Stimulated activated CD8-positive, alpha-beta memory T cell treated with anti-CD3 and anti-CD28 coated beads, Interleukin-15, amount 100 ng/mL, for 4 hours (primary cell): Measurements from ENCODE around the gene BUD23.
"Not testable (repeated sequence)": the region's sequence is repeated elsewhere in the genome, so short reads cannot be mapped to it uniquely, and the experiment has no call there.

ENCODE experiments used
- DNase-seq, 2 donors: peaks; one replicate each; pipeline ENCODE4 v3.0.0-alpha.2; 2020; ENCODE audit warnings: low read depth in 2 of 2

BUD23 gene

GRCh38 chr7:73718905-73719805, 35.8 kb downstream of the BUD23 start, which contains the start of gene STX1A:
TSS of gene STX1A (minus strand) at chr7:73719669. CDS start at chr7:73719631, 38 bp downstream.
- peak; percentile 44 to 62 for DNase-seq

DNA sequence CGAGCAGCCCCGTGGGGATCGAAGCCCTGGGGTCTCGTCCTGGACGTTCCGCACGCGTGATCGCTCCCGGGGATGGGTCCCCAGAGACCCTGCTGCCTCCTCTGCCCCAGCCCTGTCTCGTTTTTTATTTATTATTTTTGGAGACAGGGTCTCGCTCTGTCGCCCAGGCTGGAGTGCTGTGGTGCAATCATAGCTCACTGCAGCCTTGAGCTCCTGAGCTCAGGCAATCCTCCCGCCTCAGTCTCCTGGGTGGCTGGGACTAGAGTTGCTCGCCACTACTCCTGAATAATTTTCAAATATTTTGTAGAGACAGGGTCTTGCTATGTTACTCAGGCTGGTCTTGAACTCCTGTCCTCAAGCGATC, 36.4 kb downstream of the BUD23 start:
- no peak for DNase-seq

DNA sequence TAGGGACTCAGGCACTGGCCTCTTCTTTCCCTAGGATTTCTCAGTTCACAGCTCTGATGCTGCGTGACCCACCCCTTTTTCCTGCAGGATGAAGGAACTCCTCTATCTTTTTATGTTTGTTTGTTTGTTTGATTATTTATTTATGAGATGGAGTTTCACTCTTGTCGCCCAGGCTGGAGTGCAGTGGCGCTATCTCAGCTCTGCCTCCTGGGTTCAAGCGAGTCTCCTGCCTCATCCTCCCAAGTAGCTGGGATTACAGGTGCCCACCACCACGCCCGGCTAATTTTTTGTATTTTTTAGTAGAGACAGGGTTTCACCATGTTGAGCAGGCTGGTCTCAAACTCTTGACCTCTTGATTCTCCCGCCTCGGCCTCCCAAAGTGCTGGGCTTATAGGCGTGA, 37.0 kb downstream of the BUD23 start:
- DNase-seq: not testable (repeated sequence)

DNA sequence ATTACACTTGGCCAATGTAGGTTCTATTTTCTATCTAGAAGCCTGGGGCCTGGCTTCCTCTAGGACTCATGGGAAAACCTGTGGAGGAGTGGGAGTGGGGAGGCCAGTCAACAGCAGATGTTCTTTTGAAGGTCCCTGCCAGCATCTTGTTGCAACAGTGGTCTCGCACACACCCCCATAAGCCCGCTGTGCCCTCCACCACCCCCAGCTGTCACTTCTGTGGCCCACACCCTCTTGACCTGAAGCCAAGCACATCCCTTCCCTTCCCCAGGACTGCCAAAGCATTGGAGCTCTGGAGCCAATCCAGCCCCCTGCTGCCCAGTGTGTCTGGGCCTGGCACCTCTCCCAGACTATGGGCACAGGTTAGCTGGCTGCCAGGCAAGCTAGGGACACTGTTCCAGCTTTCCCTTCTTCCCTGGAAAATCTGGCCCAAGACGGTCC, 38.0 kb downstream of the BUD23 start:
- no peak for DNase-seq

DNA sequence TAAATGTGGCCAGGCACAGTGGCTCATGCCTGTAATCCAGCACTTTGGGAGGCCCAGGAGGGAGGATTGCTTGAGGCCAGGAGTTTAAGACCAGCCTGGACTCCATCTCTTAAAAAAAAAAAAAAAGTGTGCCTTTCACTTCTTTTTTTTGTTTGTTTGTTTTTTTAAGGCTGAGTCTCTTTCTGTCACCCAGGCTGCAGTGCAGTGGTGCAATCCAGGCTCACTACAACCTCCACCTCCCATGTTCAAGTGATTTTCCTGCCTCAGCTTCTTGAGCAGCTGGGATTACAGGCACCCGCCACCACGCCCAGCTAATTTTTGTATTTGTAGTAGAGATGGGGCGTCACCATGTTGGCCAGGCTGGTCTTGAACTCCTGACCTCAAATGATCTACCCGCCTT, 38.8 kb downstream of the BUD23 start:
- DNase-seq: not testable (repeated sequence)

GRCh38 chr7:73722785-73723184, 39.4 kb downstream of the BUD23 start:
- DNase-seq: no peak

DNA sequence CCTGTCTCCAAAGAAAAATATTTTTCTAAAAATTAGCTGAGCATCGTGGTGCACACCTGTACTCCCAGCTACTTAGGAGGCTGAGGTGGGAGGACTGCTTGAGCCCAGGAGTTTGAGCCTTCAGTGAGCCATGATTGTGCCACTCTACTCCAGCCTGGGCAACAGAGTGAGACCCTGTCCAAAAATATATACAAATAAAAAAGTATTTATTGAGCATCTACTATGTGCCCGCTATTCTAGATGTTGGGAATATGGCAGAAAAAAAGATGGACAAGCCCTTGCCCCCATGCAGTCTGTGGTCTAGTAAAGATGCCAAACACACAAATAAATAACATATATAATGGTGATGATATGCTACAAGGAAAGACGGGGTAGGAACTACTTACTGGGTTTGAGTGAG, 40.4 kb downstream of the BUD23 start:
- DNase-seq: no peak

DNA sequence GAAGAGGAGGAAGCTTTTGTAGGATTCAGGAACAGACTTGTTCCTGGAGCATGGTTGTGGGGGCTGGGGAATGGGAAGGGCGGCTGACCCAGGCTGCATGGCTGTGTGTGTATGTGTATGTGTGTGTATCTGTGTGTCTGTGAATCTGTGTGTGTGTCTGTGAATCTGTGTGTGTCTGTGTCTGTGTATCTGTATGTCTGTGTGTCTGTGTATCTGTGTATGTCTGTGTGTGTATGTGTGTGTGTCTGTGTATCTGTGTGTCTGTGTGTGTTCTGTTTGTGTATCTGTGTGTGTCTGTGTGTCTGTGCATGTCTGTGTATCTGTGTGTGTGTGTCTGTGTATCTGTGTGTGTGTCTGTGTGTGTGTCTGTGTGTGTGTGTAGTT, 42.7 kb downstream of the BUD23 start:
- DNase-seq: no peak

- no peak for DNase-seq
Observed at GRCh38 chr7:73727952-73728351, 44.6 kb downstream of the BUD23 start.

DNA sequence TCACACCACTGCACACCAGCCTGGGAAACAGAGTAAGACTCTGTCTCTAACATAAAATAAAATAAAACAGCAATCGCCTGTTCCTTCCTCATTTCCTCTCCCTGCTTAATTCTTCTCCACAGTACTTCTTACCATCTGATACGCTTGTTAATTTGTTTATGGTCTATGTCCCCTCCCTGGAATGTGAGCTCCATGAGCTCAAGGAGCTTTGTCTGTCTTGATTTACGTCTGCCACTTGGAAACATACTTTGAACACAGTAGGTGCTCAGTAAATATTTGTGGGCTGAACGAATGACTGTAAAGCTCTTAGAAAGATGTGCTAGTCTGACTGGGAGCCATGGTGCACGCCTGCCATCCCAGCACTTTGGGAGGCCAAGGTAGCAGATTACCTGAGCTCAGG, 45.2 kb downstream of the BUD23 start:
- DNase-seq: no peak

DNA sequence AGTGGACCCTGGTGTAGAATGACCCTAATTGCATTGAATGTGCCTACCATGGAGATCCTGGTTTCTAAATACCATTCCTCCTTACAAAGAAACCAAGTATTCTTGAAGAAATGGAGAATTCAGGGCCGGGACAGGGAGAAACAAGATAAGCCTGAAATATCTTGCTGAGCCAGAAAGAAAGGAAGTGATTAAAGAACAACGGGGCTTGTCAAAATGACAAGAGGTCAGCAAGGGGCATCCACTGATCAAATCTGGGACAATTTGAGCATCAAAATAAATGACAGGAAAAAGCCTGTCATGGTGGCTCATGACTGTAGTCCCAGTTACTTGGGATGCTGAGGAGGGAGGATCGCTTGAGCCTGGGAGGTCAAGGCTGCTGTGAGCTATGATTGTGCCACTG, 47.1 kb downstream of the BUD23 start:
- DNase-seq: no peak

- DNase-seq: no peak
Observed at GRCh38 chr7:73732397-73732796, 49.0 kb downstream of the BUD23 start.

DNA sequence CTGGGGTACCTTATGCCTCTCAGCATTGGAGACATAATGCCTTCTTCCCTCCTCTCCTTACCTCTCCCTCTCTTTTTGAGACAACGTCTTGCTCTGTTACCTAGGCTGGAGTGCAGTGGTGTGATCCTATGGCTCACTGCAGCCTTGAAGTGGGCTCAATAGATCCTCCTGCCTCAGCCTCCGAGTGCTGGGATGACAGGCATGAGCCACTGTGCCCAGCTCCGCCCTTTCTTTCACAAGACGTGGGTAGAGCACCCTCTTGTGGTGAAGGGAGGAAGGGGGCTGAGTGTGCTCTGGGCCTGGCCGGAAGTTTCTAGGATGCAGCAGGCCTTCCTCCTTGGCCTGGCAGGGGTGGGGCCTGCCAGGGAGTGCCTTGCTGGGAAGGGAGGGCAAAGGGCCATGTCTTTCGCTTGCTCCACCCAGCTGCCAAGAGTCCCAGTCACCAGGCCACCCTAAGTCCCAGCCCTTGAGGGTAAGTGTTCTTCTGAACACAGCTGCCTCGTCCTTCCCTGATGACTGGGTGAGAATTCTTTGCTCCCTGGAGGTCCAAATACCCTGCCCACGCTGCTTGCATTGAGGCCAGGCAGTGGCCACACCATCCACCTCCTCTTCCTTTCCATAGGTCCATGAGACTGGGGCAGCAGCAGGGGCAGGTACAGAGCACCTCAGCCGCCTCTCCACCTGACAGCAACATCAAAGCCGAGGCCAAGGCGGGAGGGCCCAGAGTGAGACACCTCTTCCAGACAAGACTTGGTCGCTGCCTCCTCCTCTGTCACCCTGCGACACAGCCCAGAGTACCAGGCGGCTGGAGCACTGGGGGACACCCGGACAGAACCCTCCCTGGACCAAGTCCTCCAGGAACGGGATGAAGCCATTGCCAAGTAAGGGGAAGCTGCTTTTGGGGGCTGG, 51.5 kb downstream of the BUD23 start:
- peak; percentile 54 to 68 for DNase-seq

GRCh38 chr7:73735528-73735905, 52.1 kb downstream of the BUD23 start:
- no peak for DNase-seq

DNA sequence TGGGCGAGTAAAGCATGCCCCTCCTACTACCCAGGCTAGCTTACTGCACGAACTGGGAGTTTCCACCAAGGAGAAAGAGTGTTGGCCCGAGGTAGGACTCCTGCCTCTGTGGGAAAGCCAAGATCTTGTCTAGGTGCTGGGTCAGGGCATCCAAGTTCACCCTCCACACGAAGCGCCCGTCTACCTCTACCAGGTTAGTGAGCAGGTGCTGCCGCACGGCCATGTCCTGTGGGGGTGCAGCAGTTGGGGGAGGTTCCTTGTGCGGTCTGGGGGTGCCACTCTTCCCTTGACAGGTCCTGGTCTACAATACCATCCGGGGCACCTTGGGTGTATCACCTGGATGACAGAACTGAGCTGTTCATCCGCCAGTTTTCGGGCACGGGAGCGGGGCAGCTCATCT, 53.5 kb downstream of the BUD23 start:
- no peak for DNase-seq

DNA sequence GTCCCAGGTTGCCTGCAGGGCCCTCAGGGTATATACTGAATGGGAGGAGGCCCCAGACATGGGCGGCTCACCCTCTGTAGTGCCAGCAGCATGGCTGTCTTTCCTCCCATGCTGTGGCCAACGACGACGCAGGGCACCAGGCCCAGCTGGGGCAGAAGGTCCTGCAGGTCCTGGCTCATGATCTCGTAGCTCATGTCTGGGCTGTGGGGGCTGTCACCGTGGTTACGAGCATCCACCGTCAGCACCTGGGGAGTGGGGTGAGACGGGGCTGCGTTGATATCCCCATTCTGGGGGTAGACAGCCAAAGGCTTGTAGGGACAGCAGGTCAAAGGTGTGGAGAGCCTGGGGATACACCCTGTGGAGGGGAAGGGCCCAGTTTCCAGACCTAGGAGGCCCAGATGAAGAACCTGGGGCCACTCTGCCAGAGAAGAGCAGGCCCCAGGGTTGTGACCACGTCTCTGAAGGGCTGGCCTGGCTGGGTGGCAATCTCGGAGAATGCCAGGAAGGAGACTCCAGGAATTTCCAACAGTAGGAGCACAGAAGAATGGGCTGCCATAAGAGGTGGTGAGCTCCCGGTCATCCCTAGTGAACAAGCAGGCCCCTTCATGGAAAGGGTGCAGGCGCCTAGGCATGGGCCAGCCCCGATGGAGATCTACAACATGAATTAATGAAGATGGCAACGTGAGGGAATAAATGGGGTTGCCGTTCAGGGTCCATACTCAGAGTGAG, 54.3 kb downstream of the BUD23 start:
- no peak for DNase-seq

- peak in 1 of 2 donors; percentile 33 for DNase-seq
Observed at GRCh38 chr7:73738220-73738611, 54.8 kb downstream of the BUD23 start.

- peak; percentile 96 for DNase-seq
Observed at GRCh38 chr7:73738612-73739386, 55.4 kb downstream of the BUD23 start, which contains the start of gene ABHD11. TSS of gene ABHD11 (minus strand) at chr7:73738802. CDS start at chr7:73738770, 32 bp downstream.

- no peak for DNase-seq
Observed at GRCh38 chr7:73739387-73739767, 56.0 kb downstream of the BUD23 start.

- DNase-seq: no peak
Observed at GRCh38 chr7:73740212-73740611, 56.8 kb downstream of the BUD23 start.

DNA sequence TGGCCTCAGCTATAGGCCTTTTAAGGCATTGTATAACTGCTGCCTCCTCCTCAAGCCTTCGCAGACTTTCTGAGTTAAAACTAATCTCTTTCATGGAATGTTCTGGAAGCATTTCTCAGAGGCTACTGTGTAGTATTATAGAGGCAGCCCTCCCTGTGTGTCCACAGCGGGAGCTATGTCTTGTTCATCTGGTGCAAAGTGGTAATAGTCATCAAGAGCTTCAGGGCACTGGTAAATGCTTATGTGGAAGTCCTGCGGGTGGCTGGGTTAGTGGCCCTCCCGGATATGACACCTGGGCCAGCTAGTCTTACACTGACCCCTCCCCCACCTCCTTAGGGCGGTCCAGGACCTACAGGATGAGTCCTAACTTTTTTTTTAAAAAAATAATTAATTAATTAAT, 57.4 kb downstream of the BUD23 start:
- DNase-seq: no peak
